ENCODE measurements around the gene ANKRD33B. TPM values are rescaled to one million over a fixed set of nuclear protein-coding genes. Genes with fewer than 3 reads are reported as not detected.
A peak's percentile ranks its signal among the peaks of the same experiment; 100 is the strongest.

Gene ANKRD33B
- total RNA-seq, 1 experiment from 2014 or later, result 25.3 TPM

GRCh38 chr5:10624679-10625078 is 60.8 kb downstream of the ANKRD33B start:
- intact Hi-C loops (cut with micrococcal nuclease; ENCODE audit: unreplicated experiment), result loop anchor here (5.0 kb wide), 1 partner anchor 72 kb away; no protein-coding TSS in a partner anchor
- peaks cover 23% of the 10 kb centered on the region for H3K36me3 Mint-ChIP-seq (ENCODE audit: insufficient read depth, unreplicated experiment)
- CTCF ChIA-PET, result interaction anchor here (0.8 kb wide), 1 partner anchor 17 kb away, joined by 3 read pairs; no protein-coding TSS in a partner anchor
- Histone ChIP-seq H3K4me1 (peaks cover 5% of the 10 kb centered on the region; the same call in 1 of the 2 replicates), H3K4me3 (ENCODE audit: low read depth, low read length) (no peak overlapping the region), H3K9me3 (no peaks in the 10 kb centered on the region), H3K27me3 (replicated peaks; ENCODE audit: control insufficient read depth, insufficient read depth, low read length) (no peaks in the 10 kb centered on the region), H3K36me3 (ENCODE audit: control insufficient read depth, insufficient read depth, low read length) (no peaks in the 10 kb centered on the region)
- BruUV-seq (replicated peaks), result no TSS peak
- POLR2A ChIA-PET, result no interaction called here
- H3K27ac Mint-ChIP-seq (ENCODE audit: unreplicated experiment), result no peak overlapping the region
- H3K9me3 Mint-ChIP-seq (ENCODE audit: unreplicated experiment), result peaks cover 7% of the 10 kb centered on the region
- TF ChIP-seq CTCF (IDR thresholded peaks at IDR 0.05; ENCODE audit: insufficient read depth in 1 of 2, low read depth in 1 of 2, low read length in 1 of 2, severe bottlenecking in 1 of 2, unreplicated experiment in 1 of 2), result no peak
- H3K27me3 Mint-ChIP-seq (ENCODE audit: insufficient read depth, unreplicated experiment), result no peaks in the 10 kb centered on the region
- H3K4me1 Mint-ChIP-seq (ENCODE audit: low read depth, unreplicated experiment), result no peaks in the 10 kb centered on the region
- no peak for DNase-seq
- H3K4me3 Mint-ChIP-seq (ENCODE audit: unreplicated experiment), result no peak overlapping the region

GRCh38 chr5:10625700-10626472 is 62.0 kb downstream of the ANKRD33B start:
- Mint-ChIP-seq H3K27ac (ENCODE audit: unreplicated experiment) (peak overlapping the region; percentile 36), H3K27me3 (ENCODE audit: insufficient read depth, unreplicated experiment) (no peaks in the 10 kb centered on the region), H3K36me3 (ENCODE audit: insufficient read depth, unreplicated experiment) (peaks cover 20% of the 10 kb centered on the region), H3K4me1 (ENCODE audit: low read depth, unreplicated experiment) (no peaks in the 10 kb centered on the region), H3K4me3 (ENCODE audit: unreplicated experiment) (no peak overlapping the region), H3K9me3 (ENCODE audit: unreplicated experiment) (peaks cover 10% of the 10 kb centered on the region)
- POLR2A ChIA-PET, result no interaction called here
- intact Hi-C loops (cut with micrococcal nuclease; ENCODE audit: unreplicated experiment), result loop anchor here (5.0 kb wide), 1 partner anchor 74 kb away; no protein-coding TSS in a partner anchor
- no peaks in the 10 kb centered on the region for H3K9me3 ChIP-seq
- DNase-seq, result no peak
- no peaks in the 10 kb centered on the region for H3K27me3 ChIP-seq (replicated peaks; ENCODE audit: control insufficient read depth, insufficient read depth, low read length)
- H3K4me3 ChIP-seq (ENCODE audit: low read depth, low read length), result no peak overlapping the region
- no peaks in the 10 kb centered on the region for H3K36me3 ChIP-seq (ENCODE audit: control insufficient read depth, insufficient read depth, low read length)
- no peak for TF ChIP-seq CTCF (IDR thresholded peaks at IDR 0.05; ENCODE audit: insufficient read depth in 1 of 2, low read depth in 1 of 2, low read length in 1 of 2, severe bottlenecking in 1 of 2, unreplicated experiment in 1 of 2)
- peaks cover 5% of the 10 kb centered on the region; the same call in 1 of the 2 replicates for H3K4me1 ChIP-seq
- CTCF ChIA-PET, result interaction anchor here (2.8 kb wide), 1 partner anchor 74 kb away, joined by 9 read pairs; no protein-coding TSS in a partner anchor
- BruUV-seq (replicated peaks), result no TSS peak

GRCh38 chr5:10626473-10627013 is 62.7 kb downstream of the ANKRD33B start:
- H3K36me3 Mint-ChIP-seq (ENCODE audit: insufficient read depth, unreplicated experiment), result peaks cover 24% of the 10 kb centered on the region
- no peaks in the 10 kb centered on the region for H3K27me3 Mint-ChIP-seq (ENCODE audit: insufficient read depth, unreplicated experiment)
- peaks cover 10% of the 10 kb centered on the region for H3K9me3 Mint-ChIP-seq (ENCODE audit: unreplicated experiment)
- H3K4me3 Mint-ChIP-seq (ENCODE audit: unreplicated experiment), result no peak overlapping the region
- peak overlapping the region; percentile 56 for H3K27ac Mint-ChIP-seq (ENCODE audit: unreplicated experiment)
- Histone ChIP-seq H3K36me3 (ENCODE audit: control insufficient read depth, insufficient read depth, low read length) (no peaks in the 10 kb centered on the region), H3K27me3 (replicated peaks; ENCODE audit: control insufficient read depth, insufficient read depth, low read length) (no peaks in the 10 kb centered on the region), H3K4me1 (peaks cover 5% of the 10 kb centered on the region; the same call in 1 of the 2 replicates), H3K9me3 (no peaks in the 10 kb centered on the region), H3K4me3 (ENCODE audit: low read depth, low read length) (no peak overlapping the region)
- BruUV-seq (replicated peaks), result no TSS peak
- DNase-seq, result no peak
- CTCF ChIA-PET, result interaction anchor here (1.5 to 2.8 kb wide), 2 partner anchors 75 to 172 kb away, joined by 8 to 9 read pairs; no protein-coding TSS in a partner anchor
- intact Hi-C loops (cut with micrococcal nuclease; ENCODE audit: unreplicated experiment), result loop anchor here (5.0 kb wide), 1 partner anchor 74 kb away; no protein-coding TSS in a partner anchor
- no peak for TF ChIP-seq CTCF (IDR thresholded peaks at IDR 0.05; ENCODE audit: insufficient read depth in 1 of 2, low read depth in 1 of 2, low read length in 1 of 2, severe bottlenecking in 1 of 2, unreplicated experiment in 1 of 2)
- no peaks in the 10 kb centered on the region for H3K4me1 Mint-ChIP-seq (ENCODE audit: low read depth, unreplicated experiment)
- POLR2A ChIA-PET, result no interaction called here
